GM21619 (cell line): ENCODE results near the gene ITCH.
"Not testable (repeated sequence)": the region's sequence is repeated elsewhere in the genome, so short reads cannot be mapped to it uniquely, and the experiment has no call there.

Experiments used
- ATAC-seq: cut with Tn5 transposase; IDR thresholded peaks from one replicate; pipeline ENCODE4 v1.9.1; 2021; ENCODE audit not compliant: unreplicated experiment

The ITCH gene

GRCh38 chr20:34377072-34377847 lies 14.2 kb downstream of the ITCH start:
- no peak for ATAC-seq

- ATAC-seq, result no peak
Measured at GRCh38 chr20:34382174-34382573, 19.1 kb downstream of the ITCH start.

- ATAC-seq, result not testable (repeated sequence)
Measured at GRCh38 chr20:34382877-34383455, 19.9 kb downstream of the ITCH start.

- no peak for ATAC-seq
Measured at GRCh38 chr20:34385464-34385863, 22.4 kb downstream of the ITCH start.

- no peak for ATAC-seq
Measured at GRCh38 chr20:34388000-34388399, 24.9 kb downstream of the ITCH start.

GRCh38 chr20:34388678-34389077 lies 25.6 kb downstream of the ITCH start:
- ATAC-seq, result no peak

- ATAC-seq, result no peak
Measured at GRCh38 chr20:34389206-34389953, 26.3 kb downstream of the ITCH start.

GRCh38 chr20:34389954-34390555 lies 27.0 kb downstream of the ITCH start:
- no peak for ATAC-seq

- ATAC-seq, result no peak
Measured at GRCh38 chr20:34396408-34396807, 33.3 kb downstream of the ITCH start.

GRCh38 chr20:34397096-34397495 lies 34.0 kb downstream of the ITCH start:
- no peak for ATAC-seq

GRCh38 chr20:34400776-34401175 lies 37.7 kb downstream of the ITCH start:
- not testable (repeated sequence) for ATAC-seq

GRCh38 chr20:34401741-34402455 lies 38.8 kb downstream of the ITCH start:
- ATAC-seq, result no peak

- no peak for ATAC-seq
Measured at GRCh38 chr20:34402461-34402860, 39.4 kb downstream of the ITCH start.

- no peak for ATAC-seq
Measured at GRCh38 chr20:34403063-34403827, 40.2 kb downstream of the ITCH start.

GRCh38 chr20:34403908-34404307 lies 40.8 kb downstream of the ITCH start:
- ATAC-seq, result no peak

- ATAC-seq, result no peak
Measured at GRCh38 chr20:34404803-34405202, 41.7 kb downstream of the ITCH start.

GRCh38 chr20:34405247-34405651 lies 42.2 kb downstream of the ITCH start:
- ATAC-seq, result peak; percentile 52

- ATAC-seq, result not testable (repeated sequence)
Measured at GRCh38 chr20:34405942-34406341, 42.9 kb downstream of the ITCH start.

- ATAC-seq, result no peak
Measured at GRCh38 chr20:34407962-34408474, 44.9 kb downstream of the ITCH start.

- ATAC-seq, result no peak
Measured at GRCh38 chr20:34410336-34410735, 47.3 kb downstream of the ITCH start.
